CD4-positive, alpha-beta T cell treated with Interleukin-15 for 4 hours (primary cell): Measurements from ENCODE around the gene MRPS12.

Experiments used
- DNase-seq: peaks from one replicate; pipeline ENCODE4 v3.0.0-alpha.2; 2020; ENCODE audit warnings: low spot score

MRPS12 gene

GRCh38 chr19:38975214-38975860, 44.6 kb downstream of the MRPS12 start, which contains the start of gene FBXO17:
Gene FBXO17 (minus strand): TSS chr19:38975742. CDS start chr19:38950319, 25,423 bp downstream.
- DNase-seq = no peak

- no peak for DNase-seq
Measured at GRCh38 chr19:38975861-38976271, 45.1 kb downstream of the MRPS12 start.

- DNase-seq = no peak
Measured at GRCh38 chr19:38977445-38978325, 46.9 kb downstream of the MRPS12 start.

GRCh38 chr19:38978326-38978689, 47.6 kb downstream of the MRPS12 start:
- no peak for DNase-seq

- DNase-seq = no peak
Measured at GRCh38 chr19:38979812-38980211, 49.1 kb downstream of the MRPS12 start.

GRCh38 chr19:38980583-38981374, 50.0 kb downstream of the MRPS12 start:
- DNase-seq = no peak
